Measurements from ENCODE around the gene SLC25A19.

GRCh38 chr17:75240394-75241142 lies 48.7 kb downstream of the SLC25A19 start:
- TF ChIP-seq, protein P1, sequence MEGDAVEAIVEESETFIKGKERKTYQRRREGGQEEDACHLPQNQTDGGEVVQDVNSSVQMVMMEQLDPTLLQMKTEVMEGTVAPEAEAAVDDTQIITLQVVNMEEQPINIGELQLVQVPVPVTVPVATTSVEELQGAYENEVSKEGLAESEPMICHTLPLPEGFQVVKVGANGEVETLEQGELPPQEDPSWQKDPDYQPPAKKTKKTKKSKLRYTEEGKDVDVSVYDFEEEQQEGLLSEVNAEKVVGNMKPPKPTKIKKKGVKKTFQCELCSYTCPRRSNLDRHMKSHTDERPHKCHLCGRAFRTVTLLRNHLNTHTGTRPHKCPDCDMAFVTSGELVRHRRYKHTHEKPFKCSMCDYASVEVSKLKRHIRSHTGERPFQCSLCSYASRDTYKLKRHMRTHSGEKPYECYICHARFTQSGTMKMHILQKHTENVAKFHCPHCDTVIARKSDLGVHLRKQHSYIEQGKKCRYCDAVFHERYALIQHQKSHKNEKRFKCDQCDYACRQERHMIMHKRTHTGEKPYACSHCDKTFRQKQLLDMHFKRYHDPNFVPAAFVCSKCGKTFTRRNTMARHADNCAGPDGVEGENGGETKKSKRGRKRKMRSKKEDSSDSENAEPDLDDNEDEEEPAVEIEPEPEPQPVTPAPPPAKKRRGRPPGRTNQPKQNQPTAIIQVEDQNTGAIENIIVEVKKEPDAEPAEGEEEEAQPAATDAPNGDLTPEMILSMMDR (IDR thresholded peaks at IDR 0.05 in 4 of 5, conservative IDR thresholded peaks at IDR 0.05 in 1 of 5): peak; percentile 15 to 50 (median 25)
- TF ChIP-seq POLR2A (IDR thresholded peaks at IDR 0.05): no peak
